Neural crest cell (in vitro differentiated cells): ENCODE measurements around the gene SPNS3. TPM values are rescaled to one million over a fixed set of nuclear protein-coding genes. Genes with fewer than 3 reads are reported as not detected.
A peak's percentile ranks its signal among the peaks of the same experiment; 100 is the strongest.

Experiments
- DNase-seq: peaks from one replicate; pipeline ENCODE4 v3.0.0; 2021; ENCODE audit warnings: low read depth, mixed read lengths, low spot score
- H3K27ac Mint-ChIP-seq: one replicate; pipeline ENCODE4 v1.8.0; 2021; ENCODE audit warnings: mild to moderate bottlenecking, mixed read lengths; ENCODE audit not compliant: unreplicated experiment
- H3K27me3 Mint-ChIP-seq: 2 replicates; pipeline ENCODE4 v1.8.0; 2021; ENCODE audit warnings: low read depth, mild to moderate bottlenecking, mixed read lengths
- H3K36me3 Mint-ChIP-seq: 2 replicates; pipeline ENCODE4 v1.8.0; 2021; ENCODE audit warnings: low read depth, mild to moderate bottlenecking, mixed read lengths
- H3K4me1 Mint-ChIP-seq: 2 replicates; pipeline ENCODE4 v1.8.0; 2021; ENCODE audit warnings: mixed read lengths
- H3K4me3 Mint-ChIP-seq: one replicate; pipeline ENCODE4 v1.8.0; 2021; ENCODE audit warnings: mild to moderate bottlenecking, mixed read lengths
- H3K9me3 Mint-ChIP-seq: 2 replicates; pipeline ENCODE4 v1.8.0; 2021; ENCODE audit warnings: mixed read lengths
- total RNA-seq: library from RNA; stranded (reverse); gene quantifications from 2 replicates; pipeline ENCODE4 v1.2.1, GENCODE V29; 2021
- TF ChIP-seq, protein P1 (sequence below): fragments of 200-600 bp; sonication (generic); conservative IDR thresholded peaks from 2 replicates; pipeline ENCODE4 v1.5.0; 2021; ENCODE audit warnings: antibody characterized with exemption, mild to moderate bottlenecking

Gene SPNS3
- total RNA-seq, 1 donor from 2014 or later: not detected

GRCh38 chr17:4440021-4440420, 6.3 kb downstream of the SPNS3 start:
- TF ChIP-seq, protein P1, sequence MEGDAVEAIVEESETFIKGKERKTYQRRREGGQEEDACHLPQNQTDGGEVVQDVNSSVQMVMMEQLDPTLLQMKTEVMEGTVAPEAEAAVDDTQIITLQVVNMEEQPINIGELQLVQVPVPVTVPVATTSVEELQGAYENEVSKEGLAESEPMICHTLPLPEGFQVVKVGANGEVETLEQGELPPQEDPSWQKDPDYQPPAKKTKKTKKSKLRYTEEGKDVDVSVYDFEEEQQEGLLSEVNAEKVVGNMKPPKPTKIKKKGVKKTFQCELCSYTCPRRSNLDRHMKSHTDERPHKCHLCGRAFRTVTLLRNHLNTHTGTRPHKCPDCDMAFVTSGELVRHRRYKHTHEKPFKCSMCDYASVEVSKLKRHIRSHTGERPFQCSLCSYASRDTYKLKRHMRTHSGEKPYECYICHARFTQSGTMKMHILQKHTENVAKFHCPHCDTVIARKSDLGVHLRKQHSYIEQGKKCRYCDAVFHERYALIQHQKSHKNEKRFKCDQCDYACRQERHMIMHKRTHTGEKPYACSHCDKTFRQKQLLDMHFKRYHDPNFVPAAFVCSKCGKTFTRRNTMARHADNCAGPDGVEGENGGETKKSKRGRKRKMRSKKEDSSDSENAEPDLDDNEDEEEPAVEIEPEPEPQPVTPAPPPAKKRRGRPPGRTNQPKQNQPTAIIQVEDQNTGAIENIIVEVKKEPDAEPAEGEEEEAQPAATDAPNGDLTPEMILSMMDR: no peak
- H3K9me3 Mint-ChIP-seq: no peaks in the 10 kb centered on the region
- DNase-seq: no peak
- H3K4me1 Mint-ChIP-seq: no peaks in the 10 kb centered on the region
- H3K27me3 Mint-ChIP-seq: no peaks in the 10 kb centered on the region
- H3K36me3 Mint-ChIP-seq: no peaks in the 10 kb centered on the region
- no peak overlapping the region for H3K4me3 Mint-ChIP-seq
- no peak overlapping the region for H3K27ac Mint-ChIP-seq

DNA sequence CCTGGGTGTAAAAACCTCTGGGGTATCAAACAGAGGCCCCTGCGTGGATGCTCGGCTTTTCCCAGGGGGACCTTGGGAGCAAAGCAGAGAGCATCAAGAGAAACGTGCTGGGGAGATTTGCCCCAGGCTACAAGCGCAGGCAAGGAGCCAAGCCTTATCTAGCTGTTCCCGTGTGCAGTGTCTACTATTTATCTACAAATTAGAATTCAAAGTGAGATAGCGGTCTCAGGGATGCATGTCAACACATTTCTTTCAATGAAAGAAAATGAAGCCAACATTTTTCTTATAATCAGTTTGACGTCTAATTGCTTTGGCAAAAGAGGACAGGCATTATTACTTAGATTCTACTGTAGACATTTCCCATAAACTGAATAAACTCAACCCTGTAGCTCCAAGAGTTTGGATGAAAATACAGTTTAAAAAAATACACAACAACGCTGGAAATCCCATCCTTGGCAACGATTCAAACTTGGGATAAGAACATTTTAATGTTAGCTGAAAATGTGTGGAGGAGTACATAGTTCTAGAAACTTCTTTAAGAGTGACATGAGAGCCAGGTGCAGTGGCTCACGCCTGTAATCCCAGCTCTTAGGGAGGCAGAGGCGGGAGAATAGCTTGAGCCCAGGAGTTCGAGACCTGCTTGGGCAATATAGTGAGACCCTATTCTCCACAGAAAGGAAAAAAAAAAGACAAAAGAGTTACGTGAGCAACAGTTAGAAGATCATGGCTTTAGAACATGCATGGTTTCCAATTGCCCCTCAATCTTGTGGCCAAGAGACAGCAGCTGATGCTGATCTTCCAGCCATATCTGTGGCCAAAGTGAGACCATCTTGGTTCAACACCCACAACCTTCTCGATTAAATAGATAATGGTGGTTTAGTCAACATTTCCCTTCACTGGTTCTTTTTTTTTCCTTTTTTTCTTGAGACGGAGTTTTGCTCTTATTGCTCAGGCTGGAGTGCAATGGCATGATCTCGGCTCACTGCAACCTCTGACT, 7.2 kb downstream of the SPNS3 start:
- no peaks in the 10 kb centered on the region for H3K27me3 Mint-ChIP-seq
- H3K36me3 Mint-ChIP-seq: no peaks in the 10 kb centered on the region
- H3K27ac Mint-ChIP-seq: no peak overlapping the region
- no peak overlapping the region for H3K4me3 Mint-ChIP-seq
- TF ChIP-seq, protein P1: no peak
- H3K9me3 Mint-ChIP-seq: no peaks in the 10 kb centered on the region
- H3K4me1 Mint-ChIP-seq: no peaks in the 10 kb centered on the region
- DNase-seq: no peak

DNA sequence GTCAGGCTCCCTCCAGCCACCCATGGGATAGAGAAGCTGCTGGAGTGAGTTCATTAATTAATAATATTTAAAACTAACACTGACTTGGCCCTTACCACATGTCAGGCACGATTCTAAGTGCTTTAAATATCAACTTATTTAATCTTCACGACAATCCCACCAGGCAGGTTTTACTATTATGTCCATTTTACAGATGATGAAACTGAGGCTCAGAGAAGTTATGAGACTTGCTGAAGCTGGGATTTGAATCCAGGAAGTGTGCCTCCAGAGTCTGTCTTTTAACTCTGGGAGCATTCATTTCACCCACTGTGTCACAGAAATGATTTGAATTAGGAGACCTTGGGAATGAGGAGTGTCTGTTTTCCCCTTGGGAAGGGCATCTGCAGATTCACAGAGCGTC, 8.8 kb downstream of the SPNS3 start:
- H3K27me3 Mint-ChIP-seq: no peaks in the 10 kb centered on the region
- H3K27ac Mint-ChIP-seq: no peak overlapping the region
- no peak for DNase-seq
- H3K9me3 Mint-ChIP-seq: no peaks in the 10 kb centered on the region
- no peak overlapping the region for H3K4me3 Mint-ChIP-seq
- no peaks in the 10 kb centered on the region for H3K4me1 Mint-ChIP-seq
- H3K36me3 Mint-ChIP-seq: no peaks in the 10 kb centered on the region
- TF ChIP-seq, protein P1: no peak

- Mint-ChIP-seq H3K4me1 (no peaks in the 10 kb centered on the region), H3K27me3 (no peaks in the 10 kb centered on the region), H3K36me3 (no peaks in the 10 kb centered on the region), H3K9me3 (no peaks in the 10 kb centered on the region), H3K27ac (no peak overlapping the region), H3K4me3 (no peak overlapping the region)
- DNase-seq: no peak
- TF ChIP-seq, protein P1: no peak
Measured at GRCh38 chr17:4443476-4443875, 9.7 kb downstream of the SPNS3 start.

DNA sequence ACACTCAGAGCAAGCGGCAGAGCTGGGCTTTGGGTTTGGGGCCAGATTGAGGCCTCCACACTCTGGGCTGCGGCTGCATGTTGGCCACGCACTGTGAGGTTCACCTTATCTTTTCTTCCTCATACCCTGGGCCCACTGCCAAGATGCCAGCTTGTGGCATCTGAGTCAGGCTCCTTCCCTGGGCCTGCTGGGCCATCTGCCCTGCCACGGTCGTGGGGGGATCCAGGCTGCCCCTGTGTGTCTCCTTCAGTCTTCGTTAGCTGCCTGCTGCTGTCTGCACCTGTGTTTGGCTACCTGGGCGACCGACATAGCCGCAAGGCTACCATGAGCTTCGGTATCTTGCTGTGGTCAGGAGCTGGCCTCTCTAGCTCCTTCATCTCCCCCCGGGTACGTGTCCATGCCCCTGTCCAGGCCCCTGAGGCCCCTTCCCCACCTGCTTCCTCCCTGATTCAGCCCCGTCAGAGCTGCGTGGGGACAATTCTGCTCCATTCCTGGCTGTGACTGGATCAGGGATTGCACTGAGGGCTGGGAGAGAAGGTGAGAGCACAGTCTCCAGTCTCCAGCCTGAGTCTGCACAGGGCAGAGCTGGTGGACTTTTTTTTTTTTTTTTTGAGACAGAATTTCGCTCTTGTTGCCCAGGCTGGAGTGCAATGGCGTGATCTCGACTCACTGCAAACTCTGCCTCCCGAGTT, 11.2 kb downstream of the SPNS3 start:
- TF ChIP-seq, protein P1: no peak
- Mint-ChIP-seq H3K27me3 (no peaks in the 10 kb centered on the region), H3K4me3 (no peak overlapping the region), H3K36me3 (no peaks in the 10 kb centered on the region), H3K4me1 (no peaks in the 10 kb centered on the region), H3K27ac (peak overlapping the region; percentile 62), H3K9me3 (no peaks in the 10 kb centered on the region)
- no peak for DNase-seq
